ENCODE data around the gene DHX9.

GRCh38 chr1:182869241-182869666 is 30.1 kb downstream of the DHX9 start:
- TF ChIP-seq CTCF (IDR thresholded peaks at IDR 0.05) (no peak), POLR2A (IDR thresholded peaks at IDR 0.05) (no peak)

Measured in adrenal gland (tissue), 5 donors.